Measurements from ENCODE around the gene PRTN3.
A peak's percentile ranks its signal among the peaks of the same experiment; 100 is the strongest.

DNA sequence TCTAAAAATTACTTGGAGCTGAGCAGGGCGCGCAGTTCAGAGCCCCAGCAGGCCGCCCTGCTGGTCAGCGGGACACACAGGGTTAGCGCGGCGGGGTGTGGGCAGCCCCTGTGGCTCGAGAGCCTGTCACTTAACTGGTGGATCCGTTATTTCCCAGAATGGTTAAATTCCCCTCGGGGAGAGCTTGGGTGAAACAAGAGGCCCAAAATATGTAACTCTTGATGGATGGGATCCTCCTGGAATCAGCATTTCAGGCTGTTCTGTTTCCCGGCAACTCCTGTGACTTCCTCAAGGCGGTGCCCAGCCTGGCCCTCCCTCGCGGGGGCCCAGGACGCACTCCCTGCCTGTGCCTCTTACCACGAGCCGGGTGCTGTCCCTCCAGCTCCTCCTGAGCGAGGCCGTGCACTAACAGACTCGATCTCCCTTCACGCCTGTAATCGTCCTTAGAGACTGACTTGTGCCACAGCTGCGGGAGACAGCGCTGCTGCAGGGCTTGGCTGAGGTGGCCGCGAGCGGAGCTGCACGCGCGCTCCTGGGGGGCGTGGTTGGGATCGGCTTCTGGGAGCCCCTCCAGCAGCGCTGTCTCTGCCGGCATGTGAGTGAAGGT, 33.9 kb upstream of the PRTN3 start:
- TF ChIP-seq, protein P1, sequence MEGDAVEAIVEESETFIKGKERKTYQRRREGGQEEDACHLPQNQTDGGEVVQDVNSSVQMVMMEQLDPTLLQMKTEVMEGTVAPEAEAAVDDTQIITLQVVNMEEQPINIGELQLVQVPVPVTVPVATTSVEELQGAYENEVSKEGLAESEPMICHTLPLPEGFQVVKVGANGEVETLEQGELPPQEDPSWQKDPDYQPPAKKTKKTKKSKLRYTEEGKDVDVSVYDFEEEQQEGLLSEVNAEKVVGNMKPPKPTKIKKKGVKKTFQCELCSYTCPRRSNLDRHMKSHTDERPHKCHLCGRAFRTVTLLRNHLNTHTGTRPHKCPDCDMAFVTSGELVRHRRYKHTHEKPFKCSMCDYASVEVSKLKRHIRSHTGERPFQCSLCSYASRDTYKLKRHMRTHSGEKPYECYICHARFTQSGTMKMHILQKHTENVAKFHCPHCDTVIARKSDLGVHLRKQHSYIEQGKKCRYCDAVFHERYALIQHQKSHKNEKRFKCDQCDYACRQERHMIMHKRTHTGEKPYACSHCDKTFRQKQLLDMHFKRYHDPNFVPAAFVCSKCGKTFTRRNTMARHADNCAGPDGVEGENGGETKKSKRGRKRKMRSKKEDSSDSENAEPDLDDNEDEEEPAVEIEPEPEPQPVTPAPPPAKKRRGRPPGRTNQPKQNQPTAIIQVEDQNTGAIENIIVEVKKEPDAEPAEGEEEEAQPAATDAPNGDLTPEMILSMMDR (IDR thresholded peaks at IDR 0.05) = peak in 1 of 6 experiments; percentile 4
- TF ChIP-seq POLR2A (IDR thresholded peaks at IDR 0.05) = no peak

Measured in adrenal gland (tissue), 5 donors.